ENCODE data around the gene FCAR. TPM values are rescaled to one million over a fixed set of nuclear protein-coding genes. Genes with fewer than 3 reads are reported as not detected.

The FCAR gene
- total RNA-seq (2021; ENCODE audit: unreplicated experiment): not detected
- polyA plus RNA-seq (2012): not detected in 2 replicates
- not detected for Bru-seq, nascent RNA
- not detected for BruChase-seq, experiment 1, labeled RNA remaining after a 6-hour chase
- BruChase-seq, experiment 2, labeled RNA remaining after a 2-hour chase: percentile 4 among the genes with signal in this experiment
- long read RNA-seq: 0 reads

- BruUV-seq (replicated peaks): no TSS peak
- DNase-seq (ENCODE audit: low read depth, low spot score) (no peak), ATAC-seq (no peak)
- no peak within 1 kb of the TSS for H3K4me2 ChIP-seq (ENCODE audit: low read length)
- peaks cover 14% of the 10 kb centered on the region; the same call in 1 of the 2 replicates for H3K27me3 ChIP-seq (ENCODE audit: insufficient read depth, low read length)
- ChIA-PET RAD21 (ENCODE audit: low non-redundant PET in 1 of 2, low total read pairs in 2 of 2, uncharacterized antibody in 2 of 2, unreplicated experiment in 2 of 2) (no interaction called here), POLR2A (no interaction called here), CTCF (no interaction called here)
- H3K9me2 ChIP-seq (ENCODE audit: insufficient read depth): no peaks in the 10 kb centered on the region
- no peak within 1 kb of the TSS for H3K4me3 ChIP-seq (replicated peaks in 1 of 2; ENCODE audit: low read depth in 1 of 2, low read length in 2 of 2)
- no peak within 1 kb of the TSS for H3K9ac ChIP-seq (ENCODE audit: low read length)
- H3K9me3 ChIP-seq (ENCODE audit: control insufficient read depth in 1 of 2, insufficient read depth in 1 of 2, low read depth in 1 of 2, low read length in 2 of 2): no peaks in the 10 kb centered on the region
- H3K79me2 ChIP-seq (ENCODE audit: insufficient read depth, low read length): no peaks in the 10 kb centered on the region
- H4K20me1 ChIP-seq (ENCODE audit: insufficient read depth): no peaks in the 10 kb centered on the region
- no peak within 1 kb of the TSS for H3K27ac ChIP-seq (ENCODE audit: low read depth, low read length)
- intact Hi-C loops (cut with micrococcal nuclease): no loop called here
- H3K4me1 ChIP-seq (ENCODE audit: control insufficient read depth in 1 of 2, insufficient read depth in 2 of 2, low read length in 2 of 2): no peaks in the 10 kb centered on the region
- TF ChIP-seq TCF7L2 (IDR thresholded peaks at IDR 0.05; ENCODE audit: borderline replicate concordance, extremely low read depth, insufficient read depth, insufficient read length): no peak
- TF ChIP-seq POLR2AphosphoS5 (IDR thresholded peaks at IDR 0.05; ENCODE audit: low read depth, low read length): no peak
- no peak for TF ChIP-seq CEBPB (IDR thresholded peaks at IDR 0.05; ENCODE audit: low read depth)
- TF ChIP-seq ELF1 (IDR thresholded peaks at IDR 0.05; ENCODE audit: borderline replicate concordance, low read depth): no peak
- no peak for TF ChIP-seq REST (IDR thresholded peaks at IDR 0.05; ENCODE audit: low read depth)
- no peak for TF ChIP-seq CTCF (IDR thresholded peaks at IDR 0.05 in 2 of 3, conservative IDR thresholded peaks at IDR 0.05 in 1 of 3; ENCODE audit: borderline replicate concordance in 1 of 3, insufficient read depth in 1 of 3, low read depth in 2 of 3, low read length in 2 of 3)
- TF ChIP-seq ZBTB33 (IDR thresholded peaks at IDR 0.05; ENCODE audit: extremely low read depth, insufficient replicate concordance, low read length): no peak
- no peak for TF ChIP-seq SRF (IDR thresholded peaks at IDR 0.05; ENCODE audit: low read depth)
- TF ChIP-seq ATF3 (IDR thresholded peaks at IDR 0.05): no peak
- no peak for TF ChIP-seq SIN3A (IDR thresholded peaks at IDR 0.05; ENCODE audit: low read depth)
- TF ChIP-seq ZFX (IDR thresholded peaks at IDR 0.05): no peak
- no peak for TF ChIP-seq JUND (IDR thresholded peaks at IDR 0.05)
- no peak for TF ChIP-seq POLR2A (IDR thresholded peaks at IDR 0.05; ENCODE audit: borderline replicate concordance, extremely low read depth, insufficient read depth, insufficient read length)
- TF ChIP-seq RAD21 (IDR thresholded peaks at IDR 0.05; ENCODE audit: low read depth): no peak
- TF ChIP-seq YY1 (IDR thresholded peaks at IDR 0.05; ENCODE audit: extremely low read depth, insufficient replicate concordance, low read depth, low read length): no peak
- no peak for TF ChIP-seq EGR1 (IDR thresholded peaks at IDR 0.05; ENCODE audit: low read depth)
- TF ChIP-seq CBX3 (IDR thresholded peaks at IDR 0.05; ENCODE audit: low read depth): no peak
- TF ChIP-seq EZH2phosphoT487 (IDR thresholded peaks at IDR 0.05; ENCODE audit: borderline replicate concordance): no peak
- TF ChIP-seq FOSL1 (IDR thresholded peaks at IDR 0.05; ENCODE audit: low read depth): no peak
- H2AFZ ChIP-seq (ENCODE audit: low read depth, low read length, poor library complexity, severe bottlenecking): no peak within 1 kb of the TSS
- H3K36me3 ChIP-seq (ENCODE audit: control insufficient read depth in 1 of 2, insufficient read depth in 2 of 2, low read length in 2 of 2): no peaks in the 10 kb centered on the region
Observed at GRCh38 chr19:54873990-54874389, at the start of gene FCAR. Gene FCAR, plus strand, starts transcription at chr19:54874235. Its CDS starts 55 bp downstream, at chr19:54874290.
